T-helper 17 cell (primary cell): Measurements from ENCODE around the gene SNAPC2. TPM values are rescaled to one million over a fixed set of nuclear protein-coding genes. Genes with fewer than 3 reads are reported as not detected.
"Not testable (repeated sequence)": the region's sequence is repeated elsewhere in the genome, so short reads cannot be mapped to it uniquely, and the experiment has no call there.

Experiments used
- ATAC-seq: fragments of 150-1000 bp; cut with Tn5 transposase; 2 replicates; pipeline ENCODE4 v1.10.0; 2021; ENCODE audit warnings: mild to moderate bottlenecking, moderate library complexity
- DNase-seq, 3 donors: peaks; one replicate each; pipeline versions ENCODE4 v3.0.0 to v3.0.0-alpha.2; 2020 to 2021
- H3K9me3 ChIP-seq: one replicate; pipeline ENCODE4 v1.7.0; 2013; ENCODE audit warnings: low read length, mild to moderate bottlenecking; ENCODE audit not compliant: control insufficient read depth, poor library complexity, severe bottlenecking
- H3K27ac Mint-ChIP-seq: one replicate; pipeline ENCODE4 v1.8.0; 2022; ENCODE audit warnings: mild to moderate bottlenecking, moderate library complexity, mixed read lengths
- H3K27me3 Mint-ChIP-seq: one replicate; pipeline ENCODE4 v1.8.0; 2022; ENCODE audit warnings: mixed read lengths
- H3K36me3 Mint-ChIP-seq: one replicate; pipeline ENCODE4 v1.8.0; 2022; ENCODE audit warnings: low read depth, mixed read lengths
- H3K4me1 Mint-ChIP-seq: one replicate; pipeline ENCODE4 v1.8.0; 2022; ENCODE audit warnings: mild to moderate bottlenecking, mixed read lengths
- H3K4me3 Mint-ChIP-seq: one replicate; pipeline ENCODE4 v1.8.0; 2022; ENCODE audit warnings: mild to moderate bottlenecking, moderate library complexity, mixed read lengths
- total RNA-seq, 4 donors: library from RNA in 2 of 4; stranded (reverse) in 2 of 4; gene quantifications; one replicate each; pipeline ENCODE4 v1.2.3 and lab custom pipeline; 2022 to 2026

SNAPC2 gene
- total RNA-seq, 2 donors from 2014 or later = 12.6 to 16.0 TPM

DNA sequence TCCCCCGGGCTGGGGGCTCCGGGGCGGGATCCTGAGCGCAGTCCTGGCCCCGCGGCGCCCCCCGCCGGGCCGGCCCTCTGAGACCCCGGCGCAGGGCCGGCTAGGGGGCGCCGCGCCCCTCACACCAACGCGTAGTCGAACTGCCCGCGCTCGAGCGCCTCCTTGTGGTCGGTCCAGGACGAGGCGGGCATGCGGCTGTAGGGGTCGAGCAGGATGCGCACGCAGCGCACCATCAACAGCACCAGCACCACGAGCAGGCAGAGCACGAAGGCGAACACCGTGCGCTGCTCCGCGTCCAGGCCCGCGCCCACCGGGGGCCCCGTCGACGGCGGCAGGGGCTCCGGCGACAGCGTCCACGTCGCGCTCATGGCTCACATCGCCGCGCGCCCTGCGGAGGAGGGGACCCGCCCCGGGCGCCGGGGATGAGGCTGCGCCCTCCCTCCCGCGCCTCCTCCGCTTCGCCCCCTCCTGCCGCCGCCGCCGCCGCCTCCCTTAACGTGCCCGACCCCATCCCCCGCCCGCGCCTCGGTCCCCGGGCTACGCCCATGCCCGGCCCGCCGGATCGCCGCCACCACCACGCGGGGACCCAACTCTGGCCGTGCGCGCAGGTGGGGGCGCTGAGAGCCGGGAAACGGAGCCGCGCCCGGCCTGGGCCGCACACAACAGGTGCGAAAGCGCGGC is 5.2 kb downstream of the SNAPC2 start:
- H3K4me1 Mint-ChIP-seq = peaks cover 22% of the 10 kb centered on the region
- H3K36me3 Mint-ChIP-seq = no peaks in the 10 kb centered on the region
- peak; percentile 19 for ATAC-seq
- no peaks in the 10 kb centered on the region for H3K9me3 ChIP-seq
- peak; percentile 64 to 73 (median 67) for DNase-seq
- H3K27ac Mint-ChIP-seq = peak overlapping the region; percentile 29
- H3K4me3 Mint-ChIP-seq = peak overlapping the region; percentile 88
- H3K27me3 Mint-ChIP-seq = no peaks in the 10 kb centered on the region

GRCh38 chr19:7926021-7926726 is 6.0 kb downstream of the SNAPC2 start, which contains the start of gene CTXN1:
TSS of gene CTXN1 (minus strand) at chr19:7926135. CDS start at chr19:7925538, 597 bp downstream.
- no peaks in the 10 kb centered on the region for H3K9me3 ChIP-seq
- Mint-ChIP-seq H3K4me3 (peak within 1 kb of the TSS; percentile 88), H3K4me1 (peaks cover 19% of the 10 kb centered on the region), H3K27me3 (no peaks in the 10 kb centered on the region), H3K27ac (peak within 1 kb of the TSS; percentile 37), H3K36me3 (no peaks in the 10 kb centered on the region)
- DNase-seq = peak; percentile 78 to 83 (median 82)
- peak; percentile 64 for ATAC-seq

DNA sequence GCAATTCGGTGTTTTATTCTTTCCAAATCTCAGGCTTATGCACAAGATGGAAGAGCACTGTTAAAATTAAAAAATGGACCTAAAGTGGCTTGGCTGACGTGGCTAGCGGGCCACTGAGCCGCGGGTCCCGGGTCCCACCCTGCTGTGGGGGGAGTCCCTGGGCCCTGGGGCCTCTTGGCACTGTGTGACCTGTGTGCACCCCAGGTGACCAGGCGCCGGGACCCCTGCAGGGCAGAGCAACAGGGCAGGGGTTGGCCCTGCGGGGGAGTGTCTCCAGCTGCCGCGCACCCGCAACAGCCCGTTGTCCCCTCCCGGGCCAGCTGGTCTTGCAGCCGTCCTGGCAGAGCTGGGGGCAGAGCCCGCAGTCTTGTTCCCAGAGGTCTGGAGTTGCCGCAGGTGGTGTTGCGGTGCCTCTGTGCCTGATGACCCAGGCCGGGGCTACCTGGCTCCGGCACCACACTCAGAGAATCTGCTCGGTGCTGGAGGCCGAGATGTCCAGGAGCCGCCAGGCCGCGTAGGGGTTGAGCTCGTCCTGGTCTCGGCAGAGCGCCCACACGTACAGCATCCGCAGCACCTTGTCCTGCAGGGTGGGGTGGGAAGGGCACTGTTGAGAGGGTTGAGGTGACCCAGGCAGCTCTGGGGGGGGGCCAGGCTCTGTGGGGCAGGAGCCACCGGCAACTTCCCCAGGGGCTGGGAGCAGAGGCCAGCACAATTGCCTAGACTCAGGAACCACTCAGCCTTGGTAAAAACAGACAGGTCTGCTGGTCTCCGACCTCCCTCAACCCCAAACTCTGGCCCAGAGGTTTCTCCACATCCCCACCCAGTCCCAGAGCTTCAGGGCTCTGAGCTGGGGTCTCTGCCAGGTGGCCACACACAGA is 6.8 kb downstream of the SNAPC2 start:
- H3K27ac Mint-ChIP-seq = peak overlapping the region; percentile 37
- no peak for DNase-seq
- H3K9me3 ChIP-seq = no peaks in the 10 kb centered on the region

DNA sequence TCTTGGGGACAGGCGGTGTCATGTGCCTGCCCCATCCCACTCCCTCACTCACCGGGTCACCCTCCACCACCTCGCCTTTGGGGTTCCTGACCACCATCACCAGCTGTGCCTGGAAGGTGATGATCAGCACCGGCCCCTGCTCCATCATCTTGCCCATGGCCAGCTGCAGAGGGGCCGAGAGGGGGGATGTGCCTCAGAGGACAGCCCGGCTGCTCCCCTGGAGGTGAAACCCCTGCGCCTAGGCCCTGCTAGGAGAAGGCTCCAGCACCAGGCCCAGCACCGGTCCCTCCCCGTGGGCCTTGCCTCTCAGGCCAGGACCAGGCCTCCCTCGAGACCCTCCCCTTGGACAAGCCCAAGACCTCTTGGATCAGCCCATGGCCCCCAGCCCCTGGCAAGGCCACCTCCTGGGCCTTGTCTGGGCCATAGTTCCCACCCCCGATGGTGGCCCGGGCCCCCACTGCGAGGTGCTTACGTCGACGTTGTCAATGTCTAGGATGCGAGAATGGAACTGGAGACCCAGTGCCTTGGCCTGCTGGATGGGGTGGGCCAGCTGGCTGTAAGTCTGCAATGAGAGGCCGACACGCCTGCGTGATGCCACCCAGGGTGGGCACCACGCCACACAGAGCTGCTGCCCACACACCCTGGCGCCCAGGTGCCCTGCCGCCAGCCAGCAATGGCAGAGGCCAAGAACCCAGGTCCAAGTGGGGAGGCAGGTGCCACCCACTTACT is 7.6 kb downstream of the SNAPC2 start:
- Mint-ChIP-seq H3K27ac (peak overlapping the region; percentile 70), H3K27me3 (no peaks in the 10 kb centered on the region), H3K4me1 (peaks cover 13% of the 10 kb centered on the region), H3K36me3 (no peaks in the 10 kb centered on the region), H3K4me3 (peak overlapping the region; percentile 19)
- DNase-seq = no peak
- no peaks in the 10 kb centered on the region for H3K9me3 ChIP-seq
- no peak for ATAC-seq

More for the DNA sequence above, 6.8 kb downstream of the SNAPC2 start:
- Mint-ChIP-seq H3K4me3 (peak overlapping the region; percentile 84), H3K36me3 (no peaks in the 10 kb centered on the region), H3K27me3 (no peaks in the 10 kb centered on the region), H3K4me1 (peaks cover 16% of the 10 kb centered on the region)
- ATAC-seq = no peak

DNA sequence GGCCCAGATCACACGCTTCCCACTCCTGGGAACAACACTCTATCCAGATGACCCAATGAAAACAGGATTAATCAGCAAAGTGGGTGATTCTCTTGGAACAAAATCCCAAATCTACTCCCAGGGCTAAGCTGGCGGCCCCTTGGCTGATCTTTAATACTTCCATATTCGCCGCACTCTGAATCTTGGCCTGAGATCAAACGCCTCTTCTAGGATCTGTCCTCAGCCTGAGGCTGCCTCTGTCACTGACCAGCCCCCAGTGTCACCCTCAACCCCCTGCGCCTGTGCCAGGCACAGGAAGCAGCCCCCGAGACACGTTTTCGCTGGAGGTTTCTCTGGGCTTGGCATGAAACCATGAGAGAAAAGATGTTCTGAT is 8.2 kb downstream of the SNAPC2 start:
- no peaks in the 10 kb centered on the region for H3K9me3 ChIP-seq
- H3K27ac Mint-ChIP-seq = peak overlapping the region; percentile 70
- no peaks in the 10 kb centered on the region for H3K27me3 Mint-ChIP-seq
- ATAC-seq = no peak
- no peak for DNase-seq
- peaks cover 10% of the 10 kb centered on the region for H3K4me1 Mint-ChIP-seq
- no peak overlapping the region for H3K4me3 Mint-ChIP-seq
- H3K36me3 Mint-ChIP-seq = no peaks in the 10 kb centered on the region

GRCh38 chr19:7928741-7929701 is 8.9 kb downstream of the SNAPC2 start:
- Mint-ChIP-seq H3K27ac (peak overlapping the region; percentile 70), H3K36me3 (no peaks in the 10 kb centered on the region), H3K4me1 (peaks cover 10% of the 10 kb centered on the region), H3K4me3 (no peak overlapping the region), H3K27me3 (no peaks in the 10 kb centered on the region)
- no peaks in the 10 kb centered on the region for H3K9me3 ChIP-seq
- DNase-seq = peak; percentile 54 to 76 (median 70)
- ATAC-seq = peak; percentile 72

DNA sequence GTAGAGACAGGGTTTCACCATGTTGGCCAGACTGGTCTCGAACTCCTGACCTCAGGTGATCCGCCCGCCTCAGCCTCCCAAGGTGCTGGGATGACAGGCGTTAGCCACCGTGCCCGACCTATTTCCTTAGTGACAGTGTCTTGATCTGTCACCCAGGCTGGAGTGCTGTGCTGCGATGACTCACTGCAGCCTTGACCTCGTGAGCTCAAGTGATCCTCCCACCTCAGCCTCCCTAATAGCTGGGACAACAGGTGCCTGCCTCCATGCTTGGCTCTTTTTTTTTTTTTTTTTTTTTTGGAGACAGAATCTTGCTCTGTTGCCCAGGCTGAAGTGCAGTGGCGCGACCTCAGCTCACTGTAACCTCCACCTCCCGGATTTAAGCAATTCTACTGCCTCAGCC is 9.9 kb downstream of the SNAPC2 start:
- H3K4me3 Mint-ChIP-seq, H3K36me3 Mint-ChIP-seq, DNase-seq, H3K9me3 ChIP-seq, H3K27me3 Mint-ChIP-seq, ATAC-seq: not testable (repeated sequence)
- H3K27ac Mint-ChIP-seq = peak overlapping the region; percentile 70
- H3K4me1 Mint-ChIP-seq = peaks cover 10% of the 10 kb centered on the region

DNA sequence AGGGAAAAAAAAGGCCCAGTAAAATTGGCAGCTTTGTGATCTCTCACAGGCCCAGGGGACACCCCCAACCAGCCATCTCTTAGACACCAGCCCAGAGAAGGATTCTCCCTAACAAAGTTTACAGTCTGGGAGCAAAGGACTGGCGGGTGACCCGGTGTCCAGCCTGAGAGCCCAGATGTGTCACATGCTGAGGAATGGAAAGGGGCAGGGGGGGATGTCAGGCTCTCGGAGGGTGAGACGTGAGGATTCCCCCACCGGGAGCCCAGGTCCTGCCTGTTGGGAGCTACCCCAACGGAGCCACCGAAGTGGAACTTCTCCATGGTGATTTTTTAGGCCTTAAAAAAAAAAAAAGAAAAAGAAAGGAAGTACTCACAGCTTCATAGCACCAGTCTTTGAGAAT is 10.6 kb downstream of the SNAPC2 start:
- DNase-seq = no peak
- peaks cover 8% of the 10 kb centered on the region for H3K4me1 Mint-ChIP-seq
- no peak for ATAC-seq
- no peaks in the 10 kb centered on the region for H3K9me3 ChIP-seq
- H3K27me3 Mint-ChIP-seq = no peaks in the 10 kb centered on the region
- H3K36me3 Mint-ChIP-seq = no peaks in the 10 kb centered on the region
- H3K27ac Mint-ChIP-seq = peak overlapping the region; percentile 59
- H3K4me3 Mint-ChIP-seq = no peak overlapping the region

DNA sequence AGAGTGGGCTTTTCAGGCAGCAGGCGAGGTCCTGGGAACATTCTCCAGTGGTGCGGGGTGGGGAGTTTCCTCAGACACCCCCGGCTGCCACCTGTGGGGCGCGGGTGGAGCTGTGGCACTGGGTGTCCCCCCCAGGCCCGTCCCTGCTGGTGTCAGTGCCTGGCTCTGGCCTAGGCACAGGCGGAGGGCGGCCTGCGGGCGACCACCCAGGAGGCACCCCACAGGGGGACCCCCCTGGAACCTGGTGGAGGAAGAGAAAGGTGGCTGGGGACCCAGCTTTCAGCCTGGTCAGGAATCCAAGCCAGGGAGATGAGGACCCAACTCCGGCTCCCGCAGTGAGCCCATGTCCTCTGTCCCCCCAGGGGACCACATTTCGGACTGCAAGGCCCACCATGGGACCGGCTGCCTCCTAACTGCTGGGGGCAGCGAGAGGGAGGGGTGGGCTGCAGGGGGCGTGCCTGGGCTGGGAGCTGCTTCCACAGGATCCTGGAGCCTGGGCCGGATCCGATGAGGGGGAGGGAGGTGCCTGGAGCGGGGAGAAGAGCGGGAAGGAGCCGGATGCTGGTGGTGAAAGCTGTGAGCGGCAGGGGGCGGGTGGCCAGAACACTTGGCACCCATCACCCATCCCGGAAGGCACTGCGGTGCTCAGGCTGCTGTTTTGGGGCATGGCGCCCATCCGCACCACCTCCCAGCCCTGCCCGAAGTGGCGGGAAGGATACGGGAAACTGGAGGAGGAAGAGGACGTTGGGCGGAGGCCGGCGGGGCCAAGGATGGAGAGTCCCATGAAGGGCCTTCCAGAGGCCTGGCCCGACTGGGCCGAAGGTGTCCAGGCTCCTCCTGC is 11.3 kb downstream of the SNAPC2 start:
- H3K36me3 Mint-ChIP-seq = no peaks in the 10 kb centered on the region
- peaks cover 8% of the 10 kb centered on the region for H3K4me1 Mint-ChIP-seq
- no peak overlapping the region for H3K27ac Mint-ChIP-seq
- no peaks in the 10 kb centered on the region for H3K27me3 Mint-ChIP-seq
- no peak for DNase-seq
- H3K9me3 ChIP-seq = no peaks in the 10 kb centered on the region
- no peak overlapping the region for H3K4me3 Mint-ChIP-seq
- ATAC-seq = no peak

GRCh38 chr19:7932276-7932929 is 12.3 kb downstream of the SNAPC2 start:
- Mint-ChIP-seq H3K27ac (no peak overlapping the region), H3K4me3 (no peak overlapping the region), H3K36me3 (no peaks in the 10 kb centered on the region), H3K27me3 (no peaks in the 10 kb centered on the region), H3K4me1 (peaks cover 8% of the 10 kb centered on the region)
- no peak for ATAC-seq
- no peak for DNase-seq
- no peaks in the 10 kb centered on the region for H3K9me3 ChIP-seq

DNA sequence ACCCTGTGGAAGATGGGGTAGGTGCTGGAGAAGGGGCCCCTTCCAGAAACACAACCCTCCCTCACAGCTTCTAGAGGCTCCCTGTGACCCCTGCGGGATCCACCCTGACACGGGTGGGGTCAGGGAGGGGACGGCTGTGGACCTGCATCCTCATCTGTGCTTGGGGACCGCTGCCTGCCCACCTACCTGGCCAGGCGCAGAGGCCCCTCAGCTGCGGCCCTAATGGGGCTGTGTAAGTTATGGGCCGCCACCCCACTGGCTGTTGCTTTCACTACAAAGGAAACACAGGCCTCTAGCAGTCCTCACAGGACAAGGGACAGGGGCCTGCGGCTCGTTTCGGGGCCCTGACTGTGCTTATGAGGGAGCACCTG is 12.8 kb downstream of the SNAPC2 start:
- H3K4me3 Mint-ChIP-seq = no peak overlapping the region
- no peak overlapping the region for H3K27ac Mint-ChIP-seq
- DNase-seq (no peak), ATAC-seq (no peak)
- H3K9me3 ChIP-seq = no peaks in the 10 kb centered on the region
- H3K4me1 Mint-ChIP-seq = peaks cover 10% of the 10 kb centered on the region
- H3K27me3 Mint-ChIP-seq = no peaks in the 10 kb centered on the region
- no peaks in the 10 kb centered on the region for H3K36me3 Mint-ChIP-seq
